ENCODE measurements around the gene CLCA2.

DNA sequence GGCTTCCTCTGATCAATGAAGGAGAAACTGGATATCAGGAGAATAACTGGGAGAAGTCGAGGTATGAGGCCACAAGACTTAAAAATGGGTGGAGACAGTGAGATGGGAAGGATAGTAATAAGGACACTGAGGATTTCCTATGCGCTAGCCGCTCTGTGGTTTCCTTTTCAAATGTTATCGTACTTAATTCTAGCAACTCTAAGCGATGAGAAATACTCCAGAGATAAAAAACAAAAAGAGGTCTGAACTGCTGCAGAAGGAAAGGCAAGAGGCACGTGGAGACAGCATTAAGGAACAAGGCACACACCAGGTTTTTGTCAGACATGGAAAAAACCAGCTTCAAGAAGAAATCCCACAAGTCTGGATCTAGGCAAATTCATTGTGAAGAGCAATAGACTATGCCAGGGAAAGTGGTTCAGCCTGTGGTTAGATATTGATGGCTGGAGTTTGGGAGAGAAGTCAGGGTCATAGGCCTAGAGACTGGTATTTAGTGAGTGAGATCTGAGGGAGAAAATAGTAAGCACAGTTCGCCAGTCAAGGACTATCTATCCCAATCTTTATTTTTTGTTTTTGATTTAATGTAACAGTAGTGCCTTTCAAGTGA lies 5.3 kb downstream of the CLCA2 start:
- TF ChIP-seq EZH2 (IDR thresholded peaks at IDR 0.05; ENCODE audit: insufficient read depth, poor library complexity, severe bottlenecking) (no peak), EZH2phosphoT487 (IDR thresholded peaks at IDR 0.05; ENCODE audit: insufficient read depth, low read depth) (no peak)

Measured in GM23248 (cell line).